Measurements from ENCODE around the gene VSX1. TPM values are rescaled to one million over a fixed set of nuclear protein-coding genes. Genes with fewer than 3 reads are reported as not detected.

The VSX1 gene
- total and polyA plus RNA-seq, 2 experiments from 2014 or later = not detected

DNA sequence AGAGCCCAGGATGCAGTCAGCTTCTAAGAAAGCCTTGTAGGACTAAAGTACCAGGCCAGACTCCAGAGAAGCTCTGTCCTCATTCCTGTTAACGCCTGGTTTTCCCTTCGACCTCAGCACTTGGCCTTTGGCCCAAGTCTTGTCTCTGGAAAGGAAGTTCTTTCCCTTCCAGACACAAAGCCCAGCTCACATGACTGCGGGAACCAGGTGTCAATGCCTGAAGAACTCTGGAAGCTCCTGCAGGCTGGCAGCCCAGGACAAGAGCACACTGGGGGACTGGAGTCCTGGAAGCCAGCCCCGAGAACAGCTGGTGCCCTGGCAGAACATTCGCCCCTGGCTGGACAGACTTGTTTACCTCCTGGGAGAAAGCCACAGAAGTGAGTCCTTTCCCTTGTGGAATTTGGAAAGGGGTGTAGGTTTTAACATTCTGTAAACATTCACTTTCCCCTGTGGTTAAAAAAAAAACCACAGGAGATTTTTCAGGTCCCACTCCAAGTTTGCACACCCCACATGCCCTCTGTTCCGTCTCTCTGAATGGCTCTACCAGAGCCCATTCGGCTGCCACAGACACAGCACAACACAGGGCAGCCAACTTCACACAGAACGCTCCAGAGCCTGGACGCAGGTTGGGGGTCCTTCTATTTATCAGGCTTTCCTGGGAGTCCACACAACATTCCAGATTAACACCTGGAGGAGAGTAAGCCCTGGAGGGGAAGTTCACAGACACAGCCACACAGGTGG, 42.1 kb downstream of the VSX1 start:
- Histone ChIP-seq H3K36me3 (replicated peaks; ENCODE audit: insufficient read depth, low read depth) (no peaks in the 10 kb centered on the region), H3K4me1 (ENCODE audit: insufficient read depth) (peaks cover 28% of the 10 kb centered on the region), H3K9me3 (ENCODE audit: low read depth) (no peaks in the 10 kb centered on the region), H3K79me2 (peaks cover 5% of the 10 kb centered on the region), H2AFZ (no peak overlapping the region), H3K4me3 (no peak overlapping the region), H3K4me2 (peak overlapping the region; percentile 51), H3K27me3 (no peaks in the 10 kb centered on the region), H3K27ac (peak overlapping the region; percentile 45), H4K20me1 (ENCODE audit: insufficient read depth, poor library complexity, severe bottlenecking) (peaks cover 7% of the 10 kb centered on the region), H3K9me2 (replicated peaks; ENCODE audit: insufficient read depth) (no peaks in the 10 kb centered on the region)
- WGBS (ENCODE audit: low lambda C conversion rate, missing lambda C conversion rate) = 68% methylated on average over 9 of the region's 9 CpGs
- DNase-seq (ENCODE audit: low spot score) = peak; percentile 61
- TF ChIP-seq EZH2 (IDR thresholded peaks at IDR 0.05; ENCODE audit: borderline replicate concordance) = no peak
- TF ChIP-seq, protein P1, sequence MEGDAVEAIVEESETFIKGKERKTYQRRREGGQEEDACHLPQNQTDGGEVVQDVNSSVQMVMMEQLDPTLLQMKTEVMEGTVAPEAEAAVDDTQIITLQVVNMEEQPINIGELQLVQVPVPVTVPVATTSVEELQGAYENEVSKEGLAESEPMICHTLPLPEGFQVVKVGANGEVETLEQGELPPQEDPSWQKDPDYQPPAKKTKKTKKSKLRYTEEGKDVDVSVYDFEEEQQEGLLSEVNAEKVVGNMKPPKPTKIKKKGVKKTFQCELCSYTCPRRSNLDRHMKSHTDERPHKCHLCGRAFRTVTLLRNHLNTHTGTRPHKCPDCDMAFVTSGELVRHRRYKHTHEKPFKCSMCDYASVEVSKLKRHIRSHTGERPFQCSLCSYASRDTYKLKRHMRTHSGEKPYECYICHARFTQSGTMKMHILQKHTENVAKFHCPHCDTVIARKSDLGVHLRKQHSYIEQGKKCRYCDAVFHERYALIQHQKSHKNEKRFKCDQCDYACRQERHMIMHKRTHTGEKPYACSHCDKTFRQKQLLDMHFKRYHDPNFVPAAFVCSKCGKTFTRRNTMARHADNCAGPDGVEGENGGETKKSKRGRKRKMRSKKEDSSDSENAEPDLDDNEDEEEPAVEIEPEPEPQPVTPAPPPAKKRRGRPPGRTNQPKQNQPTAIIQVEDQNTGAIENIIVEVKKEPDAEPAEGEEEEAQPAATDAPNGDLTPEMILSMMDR (IDR thresholded peaks at IDR 0.05; ENCODE audit: poor library complexity) = no peak
- TF ChIP-seq EZH2phosphoT487 (IDR thresholded peaks at IDR 0.05; ENCODE audit: low read depth, severe bottlenecking, unreplicated experiment) = no peak

DNA sequence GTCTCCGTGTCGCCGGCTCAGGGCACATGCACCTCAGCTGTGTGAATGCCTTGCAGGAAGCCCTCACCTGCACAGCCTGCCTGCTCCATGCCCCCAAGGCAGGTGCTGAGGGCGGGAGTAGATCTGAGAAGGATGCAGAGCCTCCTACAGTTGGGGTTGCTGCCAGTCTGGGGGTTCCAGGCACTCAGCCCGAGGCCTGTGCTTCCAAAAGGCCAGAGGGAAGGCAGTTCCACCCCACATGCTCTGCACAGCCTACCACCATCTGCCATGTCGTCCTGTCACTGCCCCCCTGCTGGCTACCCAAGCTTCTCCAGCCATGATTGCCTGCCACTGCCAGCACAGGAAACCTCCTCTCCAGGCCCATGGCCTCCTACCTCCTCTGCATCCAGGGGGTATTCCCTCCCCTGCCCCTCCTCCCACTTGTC, 43.3 kb downstream of the VSX1 start:
- H3K36me3 ChIP-seq (replicated peaks; ENCODE audit: insufficient read depth, low read depth) = no peaks in the 10 kb centered on the region
- H3K4me1 ChIP-seq (ENCODE audit: insufficient read depth) = peaks cover 32% of the 10 kb centered on the region
- H3K4me2 ChIP-seq = no peak overlapping the region
- H3K27me3 ChIP-seq = no peaks in the 10 kb centered on the region
- 91% methylated on average over 6 of the region's 6 CpGs for WGBS (ENCODE audit: low lambda C conversion rate, missing lambda C conversion rate)
- peaks cover 8% of the 10 kb centered on the region for H3K79me2 ChIP-seq
- DNase-seq (ENCODE audit: low spot score) = no peak
- no peaks in the 10 kb centered on the region for H3K9me3 ChIP-seq (ENCODE audit: low read depth)
- TF ChIP-seq EZH2phosphoT487 (IDR thresholded peaks at IDR 0.05; ENCODE audit: low read depth, severe bottlenecking, unreplicated experiment) = no peak
- TF ChIP-seq EZH2 (IDR thresholded peaks at IDR 0.05; ENCODE audit: borderline replicate concordance) = no peak
- TF ChIP-seq, protein P1 (IDR thresholded peaks at IDR 0.05; ENCODE audit: poor library complexity) = no peak
- H2AFZ ChIP-seq = no peak overlapping the region
- H3K4me3 ChIP-seq = no peak overlapping the region
- no peak overlapping the region for H3K27ac ChIP-seq
- H4K20me1 ChIP-seq (ENCODE audit: insufficient read depth, poor library complexity, severe bottlenecking) = peaks cover 7% of the 10 kb centered on the region
- H3K9me2 ChIP-seq (replicated peaks; ENCODE audit: insufficient read depth) = no peaks in the 10 kb centered on the region

DNA sequence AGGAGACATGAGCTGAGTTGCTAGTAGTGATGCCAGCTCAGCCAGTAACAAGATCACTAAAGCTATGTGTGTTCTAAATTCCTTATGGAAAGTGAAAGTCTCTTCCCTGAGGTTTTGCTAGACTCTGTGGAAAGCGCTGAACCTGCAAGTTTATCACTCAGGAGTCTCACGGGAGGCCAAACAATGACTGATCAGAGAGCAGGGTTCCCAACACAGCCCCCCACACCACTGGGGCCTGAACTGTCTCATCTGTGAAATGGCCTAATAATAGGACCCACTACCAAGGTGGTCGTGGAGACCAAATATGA, 43.9 kb downstream of the VSX1 start:
- H3K4me1 ChIP-seq (ENCODE audit: insufficient read depth) = peaks cover 37% of the 10 kb centered on the region
- peaks cover 8% of the 10 kb centered on the region for H3K79me2 ChIP-seq
- no peak overlapping the region for H3K4me3 ChIP-seq
- DNase-seq (ENCODE audit: low spot score) = no peak
- H2AFZ ChIP-seq = no peak overlapping the region
- H3K9me2 ChIP-seq (replicated peaks; ENCODE audit: insufficient read depth) = no peaks in the 10 kb centered on the region
- TF ChIP-seq, protein P1 (IDR thresholded peaks at IDR 0.05; ENCODE audit: poor library complexity) = no peak
- TF ChIP-seq EZH2phosphoT487 (IDR thresholded peaks at IDR 0.05; ENCODE audit: low read depth, severe bottlenecking, unreplicated experiment) (no peak), EZH2 (IDR thresholded peaks at IDR 0.05; ENCODE audit: borderline replicate concordance) (no peak)
- WGBS (ENCODE audit: low lambda C conversion rate, missing lambda C conversion rate) = 71% methylated on average over 3 of the region's 3 CpGs
- no peaks in the 10 kb centered on the region for H3K9me3 ChIP-seq (ENCODE audit: low read depth)
- no peak overlapping the region for H3K4me2 ChIP-seq
- no peaks in the 10 kb centered on the region for H3K36me3 ChIP-seq (replicated peaks; ENCODE audit: insufficient read depth, low read depth)
- no peaks in the 10 kb centered on the region for H3K27me3 ChIP-seq
- no peak overlapping the region for H3K27ac ChIP-seq
- H4K20me1 ChIP-seq (ENCODE audit: insufficient read depth, poor library complexity, severe bottlenecking) = peaks cover 7% of the 10 kb centered on the region
